ENCODE results near the gene NXPH1.

The NXPH1 gene

DNA sequence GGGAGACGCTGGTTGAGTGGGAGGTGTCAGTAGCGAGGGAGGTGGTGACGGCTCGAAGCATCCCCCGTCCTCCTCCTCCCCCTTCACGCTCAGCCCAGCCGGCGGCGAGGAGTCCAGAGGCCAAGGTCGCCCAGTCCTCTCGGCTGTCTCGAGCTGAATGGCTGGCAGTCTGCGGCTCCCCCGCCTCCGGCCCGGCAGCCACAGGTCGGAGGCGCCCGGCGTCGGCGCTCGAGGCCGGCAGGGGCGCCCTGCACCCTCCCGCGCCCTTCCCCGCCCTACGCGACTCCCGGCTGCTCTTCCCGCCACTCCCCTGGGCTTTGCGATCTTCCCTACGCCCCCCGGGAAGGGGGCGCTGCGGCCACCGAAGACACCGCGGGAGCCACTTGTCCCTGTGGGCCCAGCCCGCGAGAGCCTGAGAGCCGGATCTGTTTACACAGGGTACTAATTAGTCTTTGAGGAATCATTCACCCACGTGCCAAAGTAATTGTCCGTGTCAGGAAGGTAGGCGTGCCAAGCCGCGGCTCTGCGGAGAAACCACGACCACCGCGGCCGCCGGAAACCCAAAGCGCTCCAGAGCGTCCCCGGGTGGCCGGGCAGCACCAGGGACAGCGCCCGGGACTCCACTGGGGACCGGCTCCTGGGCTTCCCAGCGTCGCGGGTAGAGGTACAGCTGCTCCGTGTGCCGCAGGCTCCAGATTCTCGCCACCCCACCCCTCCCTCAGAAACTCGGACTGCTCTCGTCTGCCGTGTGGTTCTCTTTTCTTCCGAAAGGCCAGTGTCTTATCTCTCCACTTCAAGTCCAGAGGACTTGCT is at the start of gene NXPH1:
NXPH1 (plus strand) TSS at position 133 of the 813 bp plus-strand sequence.
- Histone ChIP-seq H3K27me3 (ENCODE audit: insufficient read depth, low read length) (peaks cover 72% of the 10 kb centered on the region), H3K79me2 (ENCODE audit: control insufficient read depth, insufficient read depth, low read length, unreplicated experiment) (no peaks in the 10 kb centered on the region), H3K27ac (ENCODE audit: low read depth, low read length) (no peak within 1 kb of the TSS), H2AFZ (ENCODE audit: low read length, unreplicated experiment) (no peak within 1 kb of the TSS), H3K36me3 (ENCODE audit: insufficient read depth, low read length) (no peaks in the 10 kb centered on the region), H3K4me1 (ENCODE audit: control insufficient read depth, insufficient read depth, low read length, unreplicated experiment) (no peaks in the 10 kb centered on the region), H3K4me3 (ENCODE audit: low read depth, low read length) (no peak within 1 kb of the TSS)

DNA sequence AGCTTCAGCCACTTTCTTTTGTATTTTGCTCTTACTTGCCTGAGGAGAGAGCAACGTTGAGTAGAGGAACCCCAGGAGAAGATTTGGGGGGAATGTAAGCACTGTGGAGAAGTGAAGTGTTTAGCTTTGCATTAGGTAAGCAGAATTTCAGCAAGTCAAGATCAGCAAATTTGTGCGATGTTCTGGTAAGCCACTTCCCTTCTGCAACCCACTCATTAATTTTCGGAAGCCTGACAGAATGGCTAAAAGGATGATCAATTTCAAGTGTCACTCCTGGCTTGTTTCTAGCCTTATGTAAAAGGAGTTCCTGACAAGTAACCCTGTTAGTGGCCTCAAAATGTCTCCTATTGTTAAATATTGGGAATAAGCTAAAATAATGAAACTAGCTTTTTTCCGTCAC is 48.5 kb upstream of the NXPH1 start:
- Histone ChIP-seq H2AFZ (ENCODE audit: low read length, unreplicated experiment) (no peak overlapping the region), H3K79me2 (ENCODE audit: control insufficient read depth, insufficient read depth, low read length, unreplicated experiment) (no peaks in the 10 kb centered on the region), H3K4me1 (ENCODE audit: control insufficient read depth, insufficient read depth, low read length, unreplicated experiment) (no peaks in the 10 kb centered on the region), H3K4me3 (ENCODE audit: low read depth, low read length) (no peak overlapping the region), H3K27me3 (ENCODE audit: insufficient read depth, low read length) (no peaks in the 10 kb centered on the region), H3K27ac (ENCODE audit: low read depth, low read length) (no peak overlapping the region), H3K36me3 (ENCODE audit: insufficient read depth, low read length) (no peaks in the 10 kb centered on the region)

GRCh38 chr7:8386926-8387550 is 46.4 kb upstream of the NXPH1 start:
- Histone ChIP-seq H3K36me3 (ENCODE audit: insufficient read depth, low read length) (no peaks in the 10 kb centered on the region), H3K27ac (ENCODE audit: low read depth, low read length) (no peak overlapping the region), H3K4me3 (ENCODE audit: low read depth, low read length) (no peak overlapping the region), H3K27me3 (ENCODE audit: insufficient read depth, low read length) (no peaks in the 10 kb centered on the region), H3K79me2 (ENCODE audit: control insufficient read depth, insufficient read depth, low read length, unreplicated experiment) (no peaks in the 10 kb centered on the region), H3K4me1 (ENCODE audit: control insufficient read depth, insufficient read depth, low read length, unreplicated experiment) (no peaks in the 10 kb centered on the region), H2AFZ (ENCODE audit: low read length, unreplicated experiment) (no peak overlapping the region)

DNA sequence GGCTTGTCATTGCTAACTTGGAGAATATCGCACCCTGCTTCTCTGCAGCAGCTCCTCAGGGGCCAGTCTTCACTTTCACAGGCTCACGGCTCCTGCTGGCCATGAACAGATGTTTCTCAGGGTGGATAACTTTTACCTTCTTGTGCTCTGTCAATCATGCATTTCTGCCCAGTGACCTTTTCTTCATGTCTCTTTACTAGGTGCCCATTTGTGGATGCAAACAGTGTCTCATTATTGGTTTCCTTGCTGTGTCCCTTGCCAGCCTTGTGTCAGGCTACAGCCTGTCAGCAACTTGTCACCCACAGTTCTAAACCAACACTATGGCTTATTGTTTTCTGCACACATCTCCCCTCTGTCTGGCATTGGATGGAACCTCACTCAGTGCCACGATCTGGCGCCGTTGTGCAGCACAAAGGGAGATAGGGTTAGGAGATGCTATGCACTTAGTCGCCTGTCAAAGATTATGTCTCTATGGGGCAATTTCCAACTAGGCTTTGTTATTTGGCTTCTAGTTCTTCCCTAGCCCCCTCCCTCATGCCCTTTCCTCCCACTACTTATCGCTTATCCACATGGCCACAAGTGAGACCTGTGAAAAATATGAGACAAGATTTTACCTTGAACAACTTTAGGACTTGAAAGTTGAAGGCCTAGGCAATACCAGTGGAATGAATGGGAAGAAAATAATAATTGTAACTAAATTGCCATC is 45.7 kb upstream of the NXPH1 start:
- Histone ChIP-seq H3K4me3 (ENCODE audit: low read depth, low read length) (no peak overlapping the region), H3K27me3 (ENCODE audit: insufficient read depth, low read length) (no peaks in the 10 kb centered on the region), H3K79me2 (ENCODE audit: control insufficient read depth, insufficient read depth, low read length, unreplicated experiment) (no peaks in the 10 kb centered on the region), H3K4me1 (ENCODE audit: control insufficient read depth, insufficient read depth, low read length, unreplicated experiment) (no peaks in the 10 kb centered on the region), H2AFZ (ENCODE audit: low read length, unreplicated experiment) (no peak overlapping the region), H3K36me3 (ENCODE audit: insufficient read depth, low read length) (no peaks in the 10 kb centered on the region), H3K27ac (ENCODE audit: low read depth, low read length) (no peak overlapping the region)

DNA sequence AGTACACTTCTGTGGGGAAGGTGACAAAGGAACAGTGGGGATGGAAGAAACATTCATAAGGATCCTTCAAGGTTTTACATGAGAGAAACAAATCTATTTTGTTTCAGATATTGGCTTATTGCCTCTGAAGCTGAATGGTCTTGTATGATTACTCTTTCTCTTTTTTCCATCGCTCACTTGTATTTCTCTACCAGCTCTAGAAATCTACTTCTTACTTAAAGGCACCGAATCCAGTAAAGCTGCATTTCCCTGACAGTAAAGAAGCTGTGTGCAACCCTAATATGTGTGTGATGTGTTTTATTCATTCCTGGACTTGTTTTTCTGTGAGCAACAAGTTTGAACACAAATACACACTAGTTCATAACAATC is 45.2 kb upstream of the NXPH1 start:
- no peaks in the 10 kb centered on the region for H3K36me3 ChIP-seq (ENCODE audit: insufficient read depth, low read length)
- no peaks in the 10 kb centered on the region for H3K27me3 ChIP-seq (ENCODE audit: insufficient read depth, low read length)
- no peak overlapping the region for H3K4me3 ChIP-seq (ENCODE audit: low read depth, low read length)
- no peaks in the 10 kb centered on the region for H3K79me2 ChIP-seq (ENCODE audit: control insufficient read depth, insufficient read depth, low read length, unreplicated experiment)
- H2AFZ ChIP-seq (ENCODE audit: low read length, unreplicated experiment) = no peak overlapping the region
- H3K4me1 ChIP-seq (ENCODE audit: control insufficient read depth, insufficient read depth, low read length, unreplicated experiment) = no peaks in the 10 kb centered on the region
- no peak overlapping the region for H3K27ac ChIP-seq (ENCODE audit: low read depth, low read length)

DNA sequence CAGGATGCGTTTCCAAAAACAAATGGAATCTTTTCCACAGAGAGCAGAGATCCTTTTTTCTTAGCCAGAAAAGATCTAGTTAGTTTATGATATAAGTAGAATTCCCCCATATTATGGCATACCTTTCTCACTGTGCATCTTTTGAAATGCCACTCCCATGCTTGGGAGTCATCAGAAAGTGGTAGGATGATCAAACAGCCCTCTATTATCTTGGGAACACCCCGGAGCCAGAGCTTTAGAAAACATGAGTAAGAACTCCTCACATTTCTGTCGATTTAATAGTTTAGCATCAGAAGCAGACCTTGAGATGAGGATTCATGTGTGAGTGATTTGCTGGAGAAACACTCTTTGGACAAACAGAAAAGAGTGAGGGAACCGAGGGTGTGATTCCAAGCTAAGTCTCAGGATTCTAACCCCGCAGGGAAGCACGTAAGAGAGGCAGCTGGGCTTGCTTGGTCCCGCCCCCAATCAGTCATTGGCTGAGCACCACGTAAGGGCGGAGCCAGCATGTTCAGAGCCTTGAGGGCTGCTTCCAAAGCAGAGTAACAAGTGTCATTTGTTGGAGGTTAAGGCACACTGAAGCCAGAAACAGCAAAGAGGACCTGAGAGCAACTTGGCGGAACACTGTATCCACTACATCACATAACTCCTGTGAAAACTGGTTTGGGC is 43.7 kb upstream of the NXPH1 start:
- H3K4me3 ChIP-seq (ENCODE audit: low read depth, low read length) = no peak overlapping the region
- no peaks in the 10 kb centered on the region for H3K27me3 ChIP-seq (ENCODE audit: insufficient read depth, low read length)
- H2AFZ ChIP-seq (ENCODE audit: low read length, unreplicated experiment) = no peak overlapping the region
- H3K27ac ChIP-seq (ENCODE audit: low read depth, low read length) = no peak overlapping the region
- no peaks in the 10 kb centered on the region for H3K4me1 ChIP-seq (ENCODE audit: control insufficient read depth, insufficient read depth, low read length, unreplicated experiment)
- no peaks in the 10 kb centered on the region for H3K36me3 ChIP-seq (ENCODE audit: insufficient read depth, low read length)
- no peaks in the 10 kb centered on the region for H3K79me2 ChIP-seq (ENCODE audit: control insufficient read depth, insufficient read depth, low read length, unreplicated experiment)

GRCh38 chr7:8390262-8390626 is 43.2 kb upstream of the NXPH1 start:
- Histone ChIP-seq H3K36me3 (ENCODE audit: insufficient read depth, low read length) (no peaks in the 10 kb centered on the region), H3K27ac (ENCODE audit: low read depth, low read length) (no peak overlapping the region), H3K27me3 (ENCODE audit: insufficient read depth, low read length) (no peaks in the 10 kb centered on the region), H2AFZ (ENCODE audit: low read length, unreplicated experiment) (no peak overlapping the region), H3K4me3 (ENCODE audit: low read depth, low read length) (no peak overlapping the region), H3K4me1 (ENCODE audit: control insufficient read depth, insufficient read depth, low read length, unreplicated experiment) (no peaks in the 10 kb centered on the region), H3K79me2 (ENCODE audit: control insufficient read depth, insufficient read depth, low read length, unreplicated experiment) (no peaks in the 10 kb centered on the region)

DNA sequence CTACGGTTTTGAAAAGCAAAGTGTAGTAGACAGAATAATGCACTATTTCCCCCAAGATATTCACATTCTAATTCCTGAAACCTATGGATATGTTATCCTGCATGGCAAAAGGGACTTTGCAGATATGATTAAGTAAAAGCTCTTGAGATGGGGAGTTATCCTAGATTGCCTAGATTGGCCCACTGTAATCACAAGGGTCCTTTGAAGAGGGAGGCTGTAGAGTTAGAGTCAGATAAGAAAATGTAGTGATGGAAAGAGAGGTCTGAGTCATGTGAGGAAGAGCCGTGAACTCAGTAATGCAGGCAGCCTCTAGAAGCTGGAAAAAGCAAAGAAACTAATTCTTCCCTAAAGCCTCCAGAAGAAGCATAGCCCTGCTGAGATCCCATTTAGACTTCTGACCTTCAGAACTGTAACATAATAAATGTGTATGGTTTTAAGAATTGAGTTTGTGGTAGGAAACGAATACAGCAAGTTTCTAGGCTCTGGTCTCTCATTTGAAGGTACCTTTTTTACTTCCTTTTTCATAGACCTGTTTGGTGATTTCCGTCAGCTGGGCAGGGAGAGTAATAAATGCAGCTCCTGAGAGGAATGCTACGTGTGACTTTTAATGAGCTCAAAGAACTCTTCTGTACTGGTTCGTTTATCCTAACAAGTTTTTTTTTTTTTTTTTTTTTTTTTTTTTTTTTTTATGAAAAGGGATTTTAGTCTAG is 41.9 kb upstream of the NXPH1 start:
- Histone ChIP-seq H2AFZ (ENCODE audit: low read length, unreplicated experiment) (no peak overlapping the region), H3K27ac (ENCODE audit: low read depth, low read length) (no peak overlapping the region), H3K36me3 (ENCODE audit: insufficient read depth, low read length) (no peaks in the 10 kb centered on the region), H3K79me2 (ENCODE audit: control insufficient read depth, insufficient read depth, low read length, unreplicated experiment) (no peaks in the 10 kb centered on the region), H3K27me3 (ENCODE audit: insufficient read depth, low read length) (no peaks in the 10 kb centered on the region), H3K4me3 (ENCODE audit: low read depth, low read length) (no peak overlapping the region), H3K4me1 (ENCODE audit: control insufficient read depth, insufficient read depth, low read length, unreplicated experiment) (no peaks in the 10 kb centered on the region)

DNA sequence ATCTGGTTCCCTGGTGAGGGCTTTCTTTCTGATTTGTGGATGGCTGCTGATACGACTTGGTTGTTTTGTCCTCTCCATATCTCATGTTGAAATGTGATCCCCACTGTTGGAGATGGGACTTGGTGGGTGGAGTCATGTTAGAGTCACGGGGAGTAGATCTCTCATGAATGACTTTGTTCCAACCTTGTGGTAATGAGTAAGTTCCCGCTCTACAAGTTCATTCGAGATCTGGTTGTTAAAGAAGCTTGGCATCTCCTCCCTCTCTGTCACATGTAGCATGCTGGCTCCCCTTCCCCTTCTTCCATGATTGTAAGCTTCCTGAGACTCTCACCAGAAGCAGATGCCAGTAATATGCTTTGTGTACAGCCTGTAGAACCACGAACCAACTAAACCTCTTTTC is 37.1 kb upstream of the NXPH1 start:
- Histone ChIP-seq H3K27ac (ENCODE audit: low read depth, low read length) (no peak overlapping the region), H3K79me2 (ENCODE audit: control insufficient read depth, insufficient read depth, low read length, unreplicated experiment) (no peaks in the 10 kb centered on the region), H3K4me3 (ENCODE audit: low read depth, low read length) (no peak overlapping the region), H3K27me3 (ENCODE audit: insufficient read depth, low read length) (no peaks in the 10 kb centered on the region), H2AFZ (ENCODE audit: low read length, unreplicated experiment) (no peak overlapping the region), H3K4me1 (ENCODE audit: control insufficient read depth, insufficient read depth, low read length, unreplicated experiment) (no peaks in the 10 kb centered on the region), H3K36me3 (ENCODE audit: insufficient read depth, low read length) (no peaks in the 10 kb centered on the region)

GRCh38 chr7:8408871-8409270 is 24.5 kb upstream of the NXPH1 start:
- no peak overlapping the region for H2AFZ ChIP-seq (ENCODE audit: low read length, unreplicated experiment)
- H3K4me1 ChIP-seq (ENCODE audit: control insufficient read depth, insufficient read depth, low read length, unreplicated experiment) = no peaks in the 10 kb centered on the region
- H3K36me3 ChIP-seq (ENCODE audit: insufficient read depth, low read length) = no peaks in the 10 kb centered on the region
- no peaks in the 10 kb centered on the region for H3K27me3 ChIP-seq (ENCODE audit: insufficient read depth, low read length)
- no peaks in the 10 kb centered on the region for H3K79me2 ChIP-seq (ENCODE audit: control insufficient read depth, insufficient read depth, low read length, unreplicated experiment)
- no peak overlapping the region for H3K4me3 ChIP-seq (ENCODE audit: low read depth, low read length)
- H3K27ac ChIP-seq (ENCODE audit: low read depth, low read length) = no peak overlapping the region

Measured in ACC112 (cell line).